GM21723 (cell line): ENCODE results near the gene MYH9.
A peak's percentile ranks its signal among the peaks of the same experiment; 100 is the strongest.
"Not testable (repeated sequence)": the region's sequence is repeated elsewhere in the genome, so short reads cannot be mapped to it uniquely, and the experiment has no call there.

ENCODE experiments used
- ATAC-seq: cut with Tn5 transposase; IDR thresholded peaks from one replicate; pipeline ENCODE4 v1.9.1; 2021; ENCODE audit warnings: mild to moderate bottlenecking, moderate library complexity; ENCODE audit not compliant: unreplicated experiment

MYH9 gene

GRCh38 chr22:36253523-36254490 lies 134.0 kb downstream of the MYH9 start:
- no peak for ATAC-seq

GRCh38 chr22:36252754-36253522 lies 134.8 kb downstream of the MYH9 start, which contains the start of gene APOL1:
APOL1 (plus strand) TSS chr22:36253133; CDS start chr22:36254956, 1,823 bp downstream.
- peak; percentile 77 for ATAC-seq

DNA sequence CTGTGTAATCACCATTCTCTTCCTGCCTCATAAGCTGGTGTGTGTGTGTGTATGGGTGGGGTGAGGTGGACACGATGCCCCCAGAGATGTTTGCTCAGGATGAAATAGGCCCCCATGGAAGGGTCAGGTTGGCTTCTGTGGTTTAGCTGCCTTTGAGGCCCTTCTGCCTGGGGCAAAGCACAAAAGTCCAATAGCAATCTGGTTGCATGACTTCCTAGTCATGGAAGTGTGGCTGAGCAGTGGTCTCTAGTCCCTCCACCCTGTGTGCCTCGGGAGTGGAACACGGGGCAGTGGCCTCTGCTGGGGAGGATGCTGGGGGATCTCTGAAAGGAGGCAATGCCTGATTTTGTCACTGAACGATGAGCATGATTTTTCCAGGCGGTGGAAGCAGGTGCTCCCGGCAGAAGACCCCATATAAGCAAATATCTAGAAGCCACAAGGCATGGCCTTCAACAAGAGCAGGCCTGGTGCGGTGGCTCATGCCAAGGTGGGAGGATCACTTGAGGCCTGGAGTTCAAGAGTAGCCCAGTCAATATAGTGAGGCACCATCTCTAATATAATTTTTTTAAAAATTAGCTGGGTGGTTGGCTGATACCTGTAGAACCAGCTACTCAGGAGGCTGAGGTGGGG lies 135.7 kb downstream of the MYH9 start:
- ATAC-seq = not testable (repeated sequence)

- ATAC-seq = not testable (repeated sequence)
These were observed 137.3 kb downstream of the MYH9 start for GRCh38 chr22:36250292-36250960.

DNA sequence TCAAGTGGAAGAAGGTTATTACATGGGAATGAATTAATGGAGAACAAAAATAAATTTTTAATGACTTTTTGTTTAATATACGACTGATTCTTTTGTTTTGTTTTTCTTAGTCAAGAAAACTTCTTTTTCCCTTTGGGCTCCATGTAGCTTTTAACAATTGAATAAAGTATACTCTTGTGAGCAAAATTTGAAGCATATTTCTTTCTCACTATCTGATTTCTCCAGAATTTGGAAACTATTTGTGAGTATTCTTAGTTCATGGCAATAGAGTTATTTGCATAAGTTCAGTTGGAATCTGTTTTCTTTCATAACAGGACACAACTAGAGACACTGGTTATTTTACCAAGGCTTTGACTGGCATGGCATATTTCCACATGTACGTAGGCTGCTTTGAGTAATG lies 138.6 kb downstream of the MYH9 start:
- ATAC-seq = no peak

- no peak for ATAC-seq
These were observed 139.8 kb downstream of the MYH9 start for GRCh38 chr22:36247955-36248354.

GRCh38 chr22:36246718-36247117 lies 141.0 kb downstream of the MYH9 start:
- no peak for ATAC-seq

DNA sequence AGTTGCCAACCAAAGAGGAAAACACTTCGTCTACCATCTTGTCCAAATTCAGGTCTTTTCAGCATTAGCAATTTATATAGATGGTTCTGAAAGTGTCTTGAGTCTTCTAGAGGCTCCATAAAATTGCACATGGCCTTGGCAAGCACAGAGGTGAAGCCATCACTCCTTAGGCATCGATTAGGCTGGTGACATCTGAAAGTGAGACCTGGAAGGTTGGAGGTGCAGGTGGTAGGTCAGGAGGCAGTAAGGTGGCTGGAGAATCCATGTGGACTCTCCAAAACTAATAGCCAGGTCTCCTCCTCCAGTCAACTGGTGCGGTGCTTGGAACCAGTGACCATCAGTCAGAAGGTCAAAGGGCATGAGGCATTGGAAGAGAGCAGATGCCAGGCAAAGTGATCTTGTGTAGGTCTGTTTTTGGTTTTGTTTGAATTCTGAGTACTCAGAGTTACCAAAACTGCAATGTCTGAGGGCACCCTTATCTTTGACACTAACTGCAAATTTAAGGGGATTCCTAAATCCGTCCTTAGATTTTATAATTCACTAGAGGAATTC lies 141.9 kb downstream of the MYH9 start:
- no peak for ATAC-seq

DNA sequence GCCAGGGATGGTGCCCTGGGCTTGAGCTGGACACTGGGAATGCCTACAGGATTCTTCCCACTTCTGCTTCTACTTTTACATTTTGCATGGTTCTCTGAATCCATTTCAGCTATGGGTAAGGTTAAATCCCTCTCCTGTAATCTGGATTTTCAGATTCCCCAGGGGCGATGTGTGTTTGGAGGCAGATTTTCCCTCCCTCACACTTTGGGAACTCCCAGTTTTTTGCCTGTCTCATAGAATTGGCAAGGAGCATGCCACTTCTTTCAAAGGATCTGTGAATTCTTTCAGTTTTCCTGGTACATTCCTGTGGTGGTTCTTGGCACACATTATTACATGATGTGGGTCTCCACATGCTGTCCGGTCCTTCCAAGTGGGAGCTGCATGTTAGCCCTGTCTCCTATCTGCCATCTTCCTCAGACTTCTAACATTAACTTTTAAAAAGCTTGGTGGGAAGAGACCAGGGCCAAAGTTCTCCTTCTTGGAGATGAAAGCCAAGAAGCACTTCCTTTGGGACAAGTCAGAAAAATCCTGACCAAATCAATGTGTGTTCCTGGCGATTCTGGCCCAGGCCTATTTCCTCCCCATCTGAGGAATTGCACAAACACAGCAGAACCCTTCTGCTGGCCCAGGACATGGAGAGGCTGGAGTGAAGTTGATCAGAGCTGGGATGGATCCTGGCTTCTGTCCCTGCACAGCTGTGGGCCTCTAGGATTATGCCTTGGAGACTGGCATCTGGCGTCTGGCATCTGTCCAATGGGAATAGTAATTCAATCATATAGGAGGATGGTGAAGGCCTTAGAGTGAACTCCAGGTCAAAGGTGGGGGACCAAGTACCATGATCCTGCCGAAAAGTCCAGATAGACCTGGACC lies 143.0 kb downstream of the MYH9 start:
- ATAC-seq = no peak

DNA sequence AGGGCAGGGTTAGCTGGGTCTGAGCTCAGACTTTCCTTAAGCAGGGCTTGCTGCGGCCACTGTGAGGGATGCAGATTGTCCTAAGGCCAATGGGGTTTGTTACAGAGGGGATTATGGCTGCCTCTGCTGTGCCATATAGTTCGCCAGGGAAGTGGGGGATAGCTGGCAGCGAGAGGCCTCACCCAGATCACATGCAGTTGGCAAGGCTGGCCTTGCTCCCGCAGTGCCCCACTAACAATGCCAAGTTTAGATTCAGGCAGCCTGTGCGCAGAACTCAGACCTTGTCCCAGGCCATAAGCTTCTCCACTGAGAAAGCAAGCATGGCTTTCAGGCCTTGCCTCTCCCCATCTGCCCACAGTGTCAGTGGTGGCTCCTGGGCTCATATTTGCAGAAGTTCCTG lies 143.8 kb downstream of the MYH9 start:
- no peak for ATAC-seq

DNA sequence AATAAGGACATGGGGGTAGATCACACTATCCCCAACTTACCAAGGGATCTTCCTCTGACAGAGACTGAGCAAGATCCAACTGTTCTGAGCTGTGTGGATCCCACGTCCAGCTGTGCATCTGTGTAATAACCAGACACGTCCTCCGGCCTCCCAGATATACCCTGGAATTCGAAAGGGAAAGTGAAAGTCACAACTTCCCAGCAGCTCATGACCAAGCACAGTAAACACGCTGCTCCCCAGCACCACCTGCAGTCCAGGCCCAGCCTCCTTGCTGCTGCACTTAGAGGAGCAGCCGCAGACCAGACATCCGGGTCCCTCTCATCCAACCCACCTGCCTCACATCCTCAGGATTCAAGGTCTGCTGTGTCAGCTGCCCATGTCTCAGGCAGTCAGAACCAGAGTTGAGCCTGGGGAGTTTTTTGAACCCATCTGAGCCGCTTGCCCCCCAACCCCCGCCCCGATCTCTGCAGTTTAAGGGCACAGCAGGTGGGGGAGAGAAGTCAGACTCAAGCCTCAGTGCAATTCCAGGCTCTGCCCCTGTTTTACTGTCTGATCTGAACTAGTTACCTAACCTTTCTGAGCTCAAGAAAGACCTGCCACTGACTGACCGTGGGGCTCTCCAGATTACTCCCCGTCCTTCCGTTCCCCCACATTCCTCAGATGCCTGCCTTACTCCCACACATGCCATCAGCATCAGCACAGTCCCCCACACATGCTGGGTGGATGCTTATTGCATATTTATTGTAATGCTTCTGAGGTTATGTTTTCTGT lies 148.2 kb downstream of the MYH9 start, which contains the start of gene APOL2:
TSS of gene APOL2 (minus strand) at position 127 of the 771 bp plus-strand sequence. CDS start 6,365 bp downstream, outside the sequence.
- peak; percentile 86 for ATAC-seq

- no peak for ATAC-seq
These were observed 148.7 kb downstream of the MYH9 start for GRCh38 chr22:36239150-36239400.

DNA sequence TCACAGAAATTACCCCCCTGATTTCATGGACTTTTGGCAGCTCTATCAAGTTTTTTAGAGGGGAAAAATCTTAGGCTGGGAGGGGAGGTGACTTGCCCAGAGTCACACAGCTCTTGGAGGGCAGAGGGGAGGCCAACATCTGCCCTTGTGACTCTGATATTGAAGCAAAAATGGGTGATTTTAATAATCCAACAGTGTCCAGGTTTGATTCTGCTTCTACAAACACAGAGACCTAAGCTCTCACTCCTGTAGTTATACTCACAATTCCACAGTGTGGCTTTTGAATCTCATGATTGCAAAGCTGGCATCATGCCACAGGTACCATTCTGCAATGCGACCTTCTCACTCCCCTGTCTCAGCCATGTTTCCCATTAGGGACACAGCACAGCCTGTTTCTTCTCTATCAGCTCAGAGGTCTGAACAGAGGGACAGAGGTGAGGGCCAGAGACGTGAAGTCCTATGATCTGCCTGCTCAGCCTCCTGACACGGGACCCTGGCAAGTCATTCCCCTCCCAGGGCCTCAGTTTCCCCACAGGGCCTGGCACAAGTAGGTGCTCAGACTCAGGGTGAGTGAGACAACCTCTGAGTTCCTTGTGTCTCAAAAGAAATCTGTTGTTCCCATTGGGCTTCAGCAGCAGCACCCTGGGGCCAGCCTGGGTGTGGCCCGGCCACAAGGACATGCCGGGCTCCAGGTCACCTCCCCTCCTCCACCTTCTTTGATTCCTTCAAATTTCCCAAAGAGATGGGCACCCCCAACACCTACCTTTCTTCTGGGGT lies 149.2 kb downstream of the MYH9 start:
- ATAC-seq = no peak

DNA sequence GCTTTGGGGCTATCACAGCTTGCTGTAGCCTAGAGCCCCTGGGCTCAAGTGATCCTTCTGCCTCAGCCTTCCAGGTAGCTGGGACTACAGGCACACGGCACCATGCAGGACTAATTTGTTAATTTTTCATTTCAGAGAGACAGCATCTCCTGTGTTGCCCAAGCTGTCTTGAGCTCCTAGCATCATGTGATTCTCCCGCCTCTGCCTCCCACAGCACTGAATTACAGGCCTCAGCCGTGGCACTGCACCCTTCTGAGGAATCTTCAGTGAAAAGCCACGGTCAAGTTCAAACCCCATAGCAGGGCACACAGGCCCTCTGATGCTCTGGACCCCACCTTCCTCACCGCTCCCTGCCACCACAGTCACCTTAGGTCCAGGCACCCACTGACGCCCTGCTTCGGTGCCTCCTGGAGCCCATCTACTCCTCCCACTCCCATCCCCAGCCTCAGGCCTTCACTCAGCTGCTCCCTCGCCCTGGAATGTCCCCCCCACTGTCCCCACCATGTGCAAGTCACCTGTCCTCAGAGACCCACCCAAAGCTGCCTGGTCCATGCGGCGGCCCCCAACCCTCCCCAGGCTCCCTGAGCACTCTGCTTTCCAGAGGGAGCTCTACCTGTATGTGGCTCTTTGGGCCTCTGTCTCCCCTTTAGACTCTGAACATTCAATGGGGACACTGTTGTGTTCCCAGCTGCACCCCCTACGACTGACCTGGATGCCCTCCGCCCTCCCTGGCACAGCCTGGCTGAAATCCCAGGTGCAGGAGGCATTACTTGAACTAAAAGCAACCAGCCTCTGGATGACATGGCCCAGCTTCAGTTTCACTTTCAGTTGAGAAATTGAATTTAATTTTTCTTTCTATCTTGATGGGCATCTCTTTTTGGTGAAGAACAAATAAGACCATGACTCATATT lies 150.1 kb downstream of the MYH9 start:
- ATAC-seq = no peak

- ATAC-seq = no peak
These were observed 151.1 kb downstream of the MYH9 start for GRCh38 chr22:36236388-36237319.

DNA sequence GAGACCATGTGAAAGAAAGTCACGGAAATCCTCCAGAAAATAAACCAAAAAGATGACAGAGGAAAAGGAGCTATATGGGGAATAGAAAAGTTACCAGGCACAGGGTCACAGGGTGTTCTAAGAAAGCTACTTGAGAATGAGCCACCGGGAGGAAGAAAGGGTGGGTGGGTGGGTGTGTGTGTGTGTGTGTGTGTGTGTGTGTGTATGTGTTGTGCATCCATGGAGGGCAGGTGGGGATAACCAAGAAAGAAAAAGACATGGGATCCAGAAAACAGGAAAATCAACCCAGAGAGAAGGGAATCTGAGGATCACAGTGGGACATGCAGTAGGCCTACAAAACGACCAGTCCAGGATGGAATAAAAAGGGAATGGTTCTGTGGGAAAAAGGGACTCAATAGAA lies 152.2 kb downstream of the MYH9 start:
- no peak for ATAC-seq
